Measurements from ENCODE around the gene FHL2.

The FHL2 gene

DNA sequence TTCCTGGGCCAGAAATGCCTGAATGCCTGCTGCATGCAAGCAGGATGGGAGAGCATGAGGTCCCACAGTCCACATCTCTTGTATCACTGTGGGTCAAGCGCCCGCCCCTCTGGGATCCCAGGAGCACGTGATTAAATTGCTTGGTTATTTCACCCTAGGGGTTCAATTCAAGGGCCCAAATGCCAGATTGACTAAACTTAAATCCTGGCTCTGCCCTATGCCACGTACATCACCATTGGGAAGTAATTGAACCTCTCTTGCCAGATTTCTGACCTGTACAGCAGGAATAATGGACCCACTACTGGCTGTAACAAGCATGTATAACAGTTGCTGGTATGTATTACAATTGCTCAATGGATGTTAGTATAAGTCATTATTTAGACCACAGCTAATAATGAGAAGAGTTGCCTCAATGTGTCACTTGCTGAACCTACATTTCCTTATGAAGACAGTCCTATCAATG, 19.9 kb downstream of the FHL2 start:
- no peak for DNase-seq (ENCODE audit: low read depth in 2 of 2)

DNA sequence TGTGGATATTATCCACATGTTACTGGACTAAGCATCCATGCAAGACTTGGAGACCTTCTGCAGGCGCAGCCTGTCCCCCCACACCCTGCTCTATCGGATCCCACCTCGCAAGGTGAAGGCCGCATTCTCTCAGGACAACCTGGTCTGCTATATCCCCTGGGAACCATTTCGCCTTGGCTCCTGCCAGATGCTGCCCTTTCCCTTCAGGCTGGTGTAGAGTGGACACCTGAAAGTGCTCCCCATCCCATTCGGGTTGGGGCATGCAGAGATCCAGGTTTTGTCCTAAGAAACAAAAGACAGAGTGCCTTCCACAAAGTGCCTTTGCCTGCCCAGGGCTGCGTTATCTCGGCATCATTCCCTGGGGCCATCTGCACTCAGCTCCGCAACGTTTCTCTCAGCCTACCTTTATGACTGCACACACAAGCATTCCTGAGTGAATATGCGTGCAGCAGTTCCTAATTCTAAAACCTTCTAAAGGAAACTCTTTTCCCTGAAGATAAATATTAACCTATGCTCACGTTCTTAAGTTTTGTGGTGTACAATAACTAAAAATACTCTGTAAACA, 20.5 kb downstream of the FHL2 start:
- DNase-seq (ENCODE audit: low read depth in 2 of 2): no peak

DNA sequence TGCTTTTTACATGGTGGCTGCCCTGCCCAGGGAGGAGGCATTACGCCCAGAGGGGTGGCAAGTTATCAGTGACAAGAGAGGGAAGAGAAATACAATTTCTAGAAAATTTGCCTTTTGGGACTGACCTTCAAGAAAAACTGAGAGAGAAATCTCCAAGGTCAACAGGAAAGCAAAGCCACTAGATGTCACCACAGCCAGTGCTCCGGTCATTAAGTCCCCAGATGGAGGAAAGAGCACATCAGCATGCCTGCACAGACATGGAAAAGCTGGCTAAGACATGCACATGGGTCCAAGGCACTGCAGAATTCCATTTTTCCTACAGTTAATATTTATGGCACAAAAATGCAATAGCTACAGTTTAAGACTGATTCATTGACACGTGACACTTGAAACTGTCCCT, 21.0 kb downstream of the FHL2 start:
- DNase-seq (ENCODE audit: low read depth in 2 of 2): no peak

DNA sequence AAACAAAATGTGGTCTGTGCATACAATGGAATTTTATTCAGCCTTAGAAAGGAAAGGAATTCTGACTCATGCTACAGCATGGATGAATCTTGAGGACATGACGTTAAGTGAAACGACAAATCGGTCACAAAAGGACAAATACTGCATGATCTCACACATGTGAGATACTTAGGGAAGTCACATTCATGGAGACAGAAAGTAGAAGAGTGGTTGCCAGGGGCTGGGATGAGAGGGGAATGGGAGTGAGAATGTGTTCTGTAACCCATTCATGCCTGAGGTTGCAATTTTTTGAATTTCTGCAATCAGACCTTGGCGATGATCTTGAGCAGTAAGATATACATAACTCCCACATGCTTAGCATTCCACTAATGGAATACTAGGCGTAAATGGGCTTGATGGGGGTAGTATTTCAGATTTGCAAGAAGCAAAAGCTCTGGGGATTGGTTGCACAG, 22.0 kb downstream of the FHL2 start:
- DNase-seq (ENCODE audit: low read depth in 2 of 2): no peak

DNA sequence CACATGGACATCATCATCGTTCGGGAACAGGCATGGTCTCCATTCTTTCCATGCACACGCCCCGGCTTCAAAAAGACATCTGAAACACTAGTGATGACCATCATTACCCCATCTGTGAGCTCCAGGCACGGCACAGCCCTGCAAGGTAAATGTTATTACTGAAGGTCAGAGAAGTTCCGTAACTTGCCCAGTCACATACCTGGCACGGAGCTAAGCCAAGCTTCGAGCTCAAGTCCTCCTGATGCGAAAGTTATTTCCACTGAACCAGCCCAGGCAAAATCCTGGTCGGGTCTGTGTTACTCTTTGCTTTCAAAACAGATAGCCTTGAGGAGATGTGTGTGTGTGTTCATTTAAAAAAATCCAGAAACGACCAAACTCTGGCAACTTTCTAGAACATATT, 22.8 kb downstream of the FHL2 start:
- DNase-seq (ENCODE audit: low read depth in 2 of 2): no peak

DNA sequence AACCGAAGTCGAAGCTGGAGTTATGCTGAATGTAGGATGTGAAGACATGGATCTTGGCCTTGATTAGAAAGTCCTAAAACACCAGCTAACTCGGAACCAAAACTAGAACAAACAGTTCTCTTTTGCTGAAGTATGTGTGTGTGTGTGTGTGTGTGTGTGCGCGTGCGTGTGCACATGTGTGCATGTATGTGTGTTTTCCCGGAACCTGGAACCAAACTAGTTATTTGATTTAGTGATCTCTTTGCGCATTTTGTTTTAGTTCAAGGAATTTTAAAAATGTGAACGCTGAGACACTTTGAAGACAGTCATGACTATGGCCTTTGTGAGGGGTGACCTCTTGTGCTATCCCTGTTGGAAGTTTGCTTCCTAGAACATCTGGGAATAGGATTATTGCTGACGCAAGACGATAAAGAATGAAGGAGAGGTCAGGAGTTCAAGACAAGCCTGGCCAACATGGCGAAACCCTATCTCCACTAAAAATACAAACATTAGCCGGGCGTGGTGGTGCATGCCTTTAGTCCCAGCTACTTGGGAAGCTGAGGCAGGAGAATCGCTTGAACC, 23.8 kb downstream of the FHL2 start:
- DNase-seq (ENCODE audit: low read depth in 2 of 2): no peak

DNA sequence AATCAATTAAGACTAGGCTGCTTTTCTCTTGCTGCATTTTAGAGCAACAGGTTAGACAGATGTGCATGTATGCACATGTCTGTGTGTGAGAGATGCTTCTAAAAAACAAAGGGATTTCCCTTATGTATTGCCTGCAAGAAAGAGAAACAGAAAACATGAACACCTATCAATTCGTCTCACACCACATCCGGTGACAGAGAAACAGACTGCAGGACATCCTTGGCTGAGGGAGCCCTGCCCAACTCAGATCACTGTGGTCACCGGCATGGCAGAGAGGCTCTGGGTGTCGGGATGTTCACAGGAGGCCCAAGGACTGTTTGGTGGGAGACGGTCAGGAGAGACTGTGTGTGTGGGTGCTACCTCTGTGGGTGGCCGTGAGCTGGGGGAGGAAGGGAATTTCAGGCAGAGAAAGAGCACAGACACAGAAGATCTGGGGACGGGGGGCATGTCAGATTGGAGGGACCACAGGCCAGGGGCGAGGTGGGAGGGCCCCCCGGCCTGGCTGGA, 24.9 kb downstream of the FHL2 start:
- no peak for DNase-seq (ENCODE audit: low read depth in 2 of 2)

DNA sequence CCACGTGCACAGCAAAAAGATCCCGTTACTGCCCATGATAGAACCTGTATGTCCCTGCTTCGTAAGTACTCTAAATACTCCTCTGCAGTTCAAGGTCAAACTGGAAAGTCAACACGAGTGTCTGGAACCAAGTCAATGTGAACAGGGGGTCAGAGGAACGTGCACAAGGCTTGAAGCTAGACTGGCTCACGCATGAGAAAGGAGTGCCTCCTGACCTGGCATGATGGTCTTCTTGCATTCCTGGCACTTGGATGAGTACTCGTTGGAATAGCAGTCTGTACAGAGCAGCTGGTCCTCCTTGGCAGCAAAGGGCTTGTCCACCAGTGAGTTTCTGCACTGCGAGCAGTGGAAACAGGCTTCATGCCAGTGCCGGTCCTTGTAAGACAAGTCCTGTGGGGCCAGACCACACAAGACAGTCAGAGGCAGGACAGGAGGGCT, 25.5 kb downstream of the FHL2 start:
- DNase-seq (ENCODE audit: low read depth in 2 of 2): no peak

DNA sequence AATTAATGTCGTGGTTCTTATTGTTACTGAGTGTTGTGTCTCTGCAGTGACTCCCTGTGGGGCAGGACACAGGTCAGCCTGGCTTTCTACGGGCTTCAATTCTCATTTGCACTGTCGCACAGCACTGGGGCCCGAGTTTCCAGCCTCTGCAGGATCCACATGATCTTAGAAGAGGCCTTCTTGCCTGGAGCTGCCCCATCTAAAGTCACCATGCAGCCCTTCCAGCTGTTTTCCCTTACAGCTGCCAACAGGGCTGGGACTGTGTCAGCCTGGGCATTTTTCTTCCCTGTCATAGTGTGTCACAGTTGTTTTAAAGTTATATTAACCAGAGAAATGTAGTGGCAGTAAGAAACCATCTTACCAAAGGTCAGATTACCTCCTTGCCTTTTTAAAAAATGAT, 27.0 kb downstream of the FHL2 start:
- no peak for DNase-seq (ENCODE audit: low read depth in 2 of 2)

DNA sequence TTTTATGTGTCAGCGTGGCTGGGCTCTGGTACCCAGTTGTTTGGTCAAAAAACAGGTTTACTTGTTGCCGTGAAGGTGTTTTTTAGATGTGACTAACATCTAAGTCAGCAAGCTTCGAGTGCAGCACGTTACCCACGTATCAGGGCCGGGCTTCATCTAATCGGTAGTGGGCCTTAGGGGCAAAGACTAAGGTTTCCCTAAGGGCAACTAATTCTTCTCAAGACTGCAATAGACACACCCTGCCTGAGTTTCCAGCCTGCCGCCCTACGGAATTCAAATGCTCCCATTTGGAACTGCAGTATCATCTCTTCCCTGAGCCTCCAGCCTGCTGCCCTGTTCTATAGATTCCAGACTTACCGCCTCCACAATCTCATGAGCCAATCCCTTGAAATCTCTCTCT, 27.7 kb downstream of the FHL2 start:
- DNase-seq (ENCODE audit: low read depth in 2 of 2): no peak

DNA sequence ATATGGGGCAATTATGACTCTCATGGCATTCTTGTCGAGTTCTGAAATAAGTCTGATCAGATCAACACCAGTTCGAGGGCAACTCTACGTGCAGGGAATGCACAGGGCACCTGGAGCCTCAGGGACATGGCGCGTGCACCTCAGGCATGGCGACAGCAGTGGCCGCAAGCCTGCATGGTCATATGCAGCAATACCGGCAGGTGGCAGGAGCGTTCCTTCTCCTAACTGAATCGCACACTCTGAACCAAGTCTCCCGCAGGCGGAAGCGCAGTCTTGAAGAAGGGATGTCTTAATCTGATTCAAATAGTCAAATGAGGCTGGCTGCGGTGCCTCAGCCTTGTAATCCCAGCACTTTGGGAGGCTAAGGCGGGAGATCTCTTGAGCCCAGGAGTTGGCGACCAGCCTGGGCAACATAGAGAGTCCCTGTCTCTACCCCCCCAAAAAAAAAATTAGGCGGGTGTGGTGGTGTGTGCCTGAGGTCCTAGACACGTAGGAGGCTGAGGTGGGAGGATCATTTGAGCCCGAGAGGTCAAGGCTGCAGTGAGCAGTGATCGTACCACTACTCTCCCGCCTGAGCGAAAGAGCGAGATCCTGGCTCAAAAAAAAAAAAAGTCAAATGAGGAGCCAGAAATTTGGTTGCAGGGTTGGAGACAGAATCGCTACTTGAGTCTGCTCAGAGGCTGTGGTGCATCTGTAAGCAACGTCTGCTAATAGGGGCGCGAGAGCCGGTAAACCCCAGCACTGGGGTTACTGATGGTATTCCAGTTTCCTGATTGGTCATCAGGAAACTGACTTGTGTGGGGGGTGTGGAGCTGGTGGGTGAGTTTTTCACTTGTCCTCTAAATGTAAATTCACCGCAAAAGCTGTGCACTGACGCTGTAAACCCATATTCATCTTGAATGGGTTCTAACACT, 28.8 kb downstream of the FHL2 start:
- peak; percentile 82 to 86 for DNase-seq (ENCODE audit: low read depth in 2 of 2)

DNA sequence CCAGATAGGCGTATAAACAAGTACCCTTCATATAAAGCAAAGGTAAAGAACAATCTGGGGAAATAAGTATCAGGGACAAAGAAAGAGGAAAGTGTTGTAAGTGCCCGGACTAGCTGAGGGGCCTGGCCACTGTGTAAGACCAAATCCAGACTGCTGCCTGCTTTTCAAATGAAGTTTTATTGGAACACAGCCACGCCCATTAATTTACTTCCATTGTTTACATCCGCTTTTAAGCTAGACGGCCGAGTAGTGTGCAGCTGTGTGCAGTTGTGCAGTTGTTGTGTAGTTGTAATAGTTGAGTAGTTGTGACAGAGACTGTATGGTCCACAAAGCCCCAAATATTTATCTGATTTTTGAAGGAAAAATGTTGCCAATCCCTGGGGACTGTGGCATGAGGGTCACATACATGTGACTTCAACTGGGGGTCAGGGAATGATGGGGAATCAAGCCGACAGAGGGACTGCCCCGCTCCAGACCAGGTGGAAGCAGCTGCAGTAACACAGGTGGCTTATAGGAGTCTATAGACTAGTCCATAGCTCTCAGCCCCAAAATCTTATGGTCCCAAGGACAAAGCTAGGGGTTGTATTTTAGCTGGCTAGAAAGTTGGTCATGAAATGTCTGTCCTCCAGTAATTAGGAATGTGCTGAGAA, 30.0 kb downstream of the FHL2 start:
- DNase-seq (ENCODE audit: low read depth in 2 of 2): no peak

DNA sequence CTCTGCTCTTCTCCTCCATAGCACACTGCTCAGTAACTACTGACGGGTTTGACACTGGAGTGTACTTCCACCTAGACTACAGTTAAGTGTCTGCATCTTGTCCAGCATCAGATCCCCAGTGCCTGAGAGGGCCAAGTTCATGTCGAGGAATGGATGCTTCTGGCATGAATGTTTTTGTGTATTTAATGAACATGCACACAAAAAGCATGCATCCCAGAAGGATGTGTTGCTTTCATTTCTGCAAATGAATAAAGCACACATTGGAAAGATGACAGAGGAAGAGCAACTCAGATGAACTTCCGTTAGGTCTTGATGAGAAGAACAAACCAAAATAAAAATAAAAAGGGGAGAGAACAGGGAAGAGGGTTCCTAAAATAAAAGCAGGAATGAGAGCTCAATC, 33.6 kb downstream of the FHL2 start:
- no peak for DNase-seq (ENCODE audit: low read depth in 2 of 2)

DNA sequence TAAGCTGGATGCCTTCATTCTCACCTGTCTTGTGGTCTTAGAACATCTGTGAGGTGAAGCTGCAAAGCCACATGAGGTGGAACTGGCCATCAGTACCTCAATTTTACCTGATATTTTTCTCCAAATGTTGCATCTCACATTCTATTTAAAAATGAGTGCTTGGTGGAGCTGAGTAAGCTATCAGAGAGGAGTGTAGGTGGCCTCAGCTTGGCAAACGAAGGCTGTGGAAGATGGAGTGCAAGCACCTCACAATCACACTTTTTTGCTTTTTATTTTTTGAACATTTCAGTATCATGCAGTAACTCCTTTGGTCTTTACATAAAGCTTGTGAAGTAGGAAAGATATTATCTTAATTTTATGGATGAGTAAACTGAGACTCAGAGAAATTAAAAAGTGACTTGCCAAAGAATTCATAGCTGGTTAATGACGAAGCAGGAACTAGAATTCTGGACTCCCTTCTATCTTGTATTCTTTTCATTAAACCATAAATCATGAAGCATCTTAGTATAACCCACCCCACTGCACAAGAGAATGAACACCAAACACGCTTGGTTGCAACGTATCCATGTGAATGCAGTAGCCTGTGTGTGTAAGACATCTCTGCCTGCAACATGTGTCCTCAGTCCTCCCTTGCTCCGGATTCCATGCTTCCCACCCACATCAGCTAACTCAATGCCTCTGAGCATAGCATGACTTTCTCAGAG, 34.3 kb downstream of the FHL2 start:
- DNase-seq (ENCODE audit: low read depth in 2 of 2): no peak

DNA sequence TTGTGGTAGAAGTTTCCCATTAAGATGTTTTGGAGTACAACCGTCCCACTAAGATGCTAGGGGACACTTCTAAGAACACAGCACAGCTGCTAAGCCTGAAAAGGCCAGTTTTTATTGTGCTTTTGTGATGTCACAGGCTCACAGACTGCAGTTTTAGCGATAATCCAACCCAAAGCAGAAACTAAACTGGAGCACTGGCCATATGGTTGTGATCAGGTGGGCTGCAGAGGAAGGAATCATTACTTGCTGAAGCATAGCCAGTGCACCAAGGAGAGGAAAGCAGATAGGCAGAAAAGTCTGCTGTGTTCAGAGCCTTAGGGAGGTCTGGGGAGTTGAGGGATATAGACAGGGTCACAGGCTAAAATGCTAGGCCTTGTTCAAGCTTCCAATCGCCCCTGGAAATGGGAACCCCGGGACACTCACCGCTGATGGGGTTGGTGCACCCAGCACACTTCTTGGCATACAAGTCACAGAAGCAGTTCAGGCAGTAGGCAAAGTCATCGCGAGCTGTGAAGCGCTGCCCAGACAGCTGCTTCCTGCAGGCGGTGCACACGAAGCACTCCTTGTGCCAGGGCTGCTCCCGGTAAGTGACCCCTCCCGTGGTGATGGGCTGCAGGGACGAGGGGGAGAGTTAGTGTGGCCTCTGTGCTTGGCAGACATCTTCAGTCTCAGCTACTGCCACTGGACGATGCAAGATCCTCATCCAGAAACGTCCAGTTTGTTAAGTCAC, 35.8 kb downstream of the FHL2 start:
- no peak for DNase-seq (ENCODE audit: low read depth in 2 of 2)

DNA sequence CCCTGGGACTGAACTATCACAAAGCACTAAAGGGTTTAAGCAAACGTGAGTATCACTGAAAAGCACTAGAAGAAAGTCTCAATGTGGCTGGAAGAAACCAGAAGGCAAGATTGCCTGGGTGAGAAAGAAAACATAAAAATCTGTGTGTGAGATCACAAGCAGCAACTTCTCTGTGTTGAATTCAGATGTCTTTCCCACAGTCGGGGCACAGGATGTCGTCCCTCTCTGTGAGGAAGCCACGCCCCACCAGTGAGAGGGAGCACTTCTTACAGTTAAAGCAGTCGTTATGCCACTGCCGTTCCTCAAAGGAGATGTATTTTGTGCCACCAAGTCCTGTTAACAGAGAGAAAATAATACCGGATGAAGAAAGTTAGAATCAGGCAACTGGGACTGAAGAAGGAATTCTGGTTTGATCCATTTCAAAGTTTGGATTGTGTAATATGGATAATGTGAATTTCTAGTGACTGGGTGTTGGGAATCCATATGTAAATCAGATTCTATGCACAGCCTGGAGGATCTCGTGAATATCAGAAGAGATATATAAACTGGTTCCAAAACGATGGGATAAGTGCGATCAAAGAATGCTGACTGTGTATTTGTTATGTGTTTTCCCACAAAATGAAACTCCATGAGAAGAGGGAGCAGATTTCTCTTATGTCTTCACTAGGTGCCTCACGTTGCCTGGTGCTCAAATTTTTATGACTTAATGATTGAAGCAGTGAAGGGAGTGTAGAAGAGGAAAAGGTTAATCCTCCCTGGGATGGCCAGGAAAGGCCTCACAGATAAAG, 37.6 kb downstream of the FHL2 start:
- DNase-seq (ENCODE audit: low read depth in 2 of 2): no peak

DNA sequence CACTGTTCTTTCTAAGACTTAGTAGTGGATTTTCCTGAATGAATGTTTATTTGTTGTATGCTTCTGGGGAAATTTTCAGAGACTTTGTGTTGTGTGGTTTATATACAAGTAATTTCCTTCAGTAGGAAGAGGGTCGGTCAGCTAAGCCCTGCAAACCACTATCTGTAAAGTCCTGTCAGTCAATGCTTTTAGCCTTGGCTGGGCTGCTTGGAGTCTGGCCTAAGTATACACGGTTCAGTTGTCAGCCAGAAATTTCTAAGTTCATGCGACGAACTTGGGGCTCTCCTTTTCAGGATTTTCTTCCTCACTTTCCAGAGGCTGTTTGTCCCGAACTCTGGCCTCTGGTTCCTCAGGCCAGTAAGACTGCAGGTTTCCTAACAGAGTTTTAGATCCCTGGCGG, 40.3 kb downstream of the FHL2 start:
- DNase-seq (ENCODE audit: low read depth in 2 of 2): no peak

DNA sequence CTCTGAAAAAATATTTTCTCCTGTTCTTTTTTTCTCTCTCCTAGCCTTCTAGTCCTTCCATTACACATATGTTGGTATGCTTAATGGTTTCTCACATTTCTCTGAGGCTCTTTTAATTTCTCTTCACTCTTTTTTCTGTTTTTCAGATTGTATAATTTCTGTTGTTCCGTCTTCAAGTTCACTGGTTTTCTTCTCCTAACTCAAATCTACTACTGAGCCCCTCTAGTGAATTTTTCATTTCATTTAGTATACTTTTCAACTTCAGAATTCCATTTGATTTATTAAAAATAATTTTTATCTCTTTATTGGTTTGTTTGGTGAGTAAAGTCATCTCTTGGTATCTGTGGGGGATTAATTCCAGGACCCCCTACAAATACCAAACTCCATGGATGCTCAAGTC, 41.7 kb downstream of the FHL2 start:
- DNase-seq (ENCODE audit: low read depth in 2 of 2): no peak

DNA sequence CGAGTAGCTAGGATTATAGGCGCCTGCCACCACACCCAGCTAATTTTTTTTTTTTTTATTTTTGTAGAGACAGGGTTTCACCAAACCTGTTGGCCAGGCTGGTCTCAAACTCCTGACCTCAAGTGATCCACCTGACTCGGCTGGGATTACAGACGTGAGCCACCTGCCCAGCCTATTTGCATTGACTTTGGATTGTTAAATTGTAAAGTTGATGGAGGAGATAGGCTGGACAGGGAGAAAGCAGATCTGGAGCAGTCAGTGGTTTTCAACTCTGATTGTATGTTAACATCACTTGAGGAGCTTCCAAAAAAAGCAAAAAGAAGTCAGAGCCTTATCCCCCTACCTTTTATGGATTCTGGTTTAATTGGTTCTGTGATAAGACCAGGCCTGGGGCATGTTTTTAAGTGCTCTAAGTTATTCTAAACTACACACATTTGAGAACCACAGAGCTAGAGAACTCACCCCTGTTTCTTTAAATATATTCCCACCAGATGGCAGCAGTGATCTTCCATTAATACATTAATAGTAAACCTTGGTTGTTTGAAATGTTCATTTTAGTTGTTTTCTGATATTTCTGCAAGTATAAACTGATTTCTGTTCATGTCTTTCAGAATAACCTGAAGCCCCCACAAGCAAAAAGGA, 54.0 kb downstream of the FHL2 start:
- no peak for DNase-seq (ENCODE audit: low read depth in 2 of 2)

DNA sequence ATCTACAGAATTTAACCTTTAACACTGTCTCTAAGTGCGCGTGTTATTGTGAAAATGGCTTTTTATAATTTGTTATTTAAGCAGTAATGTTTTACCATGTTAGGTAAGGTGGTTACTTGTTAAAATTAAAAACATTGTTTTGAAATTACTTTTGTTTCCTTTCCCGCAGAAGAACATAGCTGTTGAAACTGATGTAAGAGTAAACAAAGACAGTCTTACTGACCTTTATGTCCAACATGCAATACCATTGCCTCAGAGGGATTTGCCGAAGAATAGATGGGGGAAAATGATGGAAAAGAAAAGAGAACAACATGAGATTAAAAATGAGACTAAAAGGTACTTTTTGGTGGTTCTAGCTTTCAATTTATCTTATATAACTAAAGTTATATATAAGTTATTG, 59.4 kb downstream of the FHL2 start:
- no peak for DNase-seq (ENCODE audit: low read depth in 2 of 2)

Data from stimulated activated CD4-positive, alpha-beta T cell treated with anti-CD3 and anti-CD28 coated beads, Interleukin-4, amount 100 ng/mL, for 48 hours (primary cell).